ENCODE results near the gene STIMATE. TPM values are rescaled to one million over a fixed set of nuclear protein-coding genes. Genes with fewer than 3 reads are reported as not detected.

Gene STIMATE
- total RNA-seq, 1 donor from 2014 or later, result 9.0 TPM

DNA sequence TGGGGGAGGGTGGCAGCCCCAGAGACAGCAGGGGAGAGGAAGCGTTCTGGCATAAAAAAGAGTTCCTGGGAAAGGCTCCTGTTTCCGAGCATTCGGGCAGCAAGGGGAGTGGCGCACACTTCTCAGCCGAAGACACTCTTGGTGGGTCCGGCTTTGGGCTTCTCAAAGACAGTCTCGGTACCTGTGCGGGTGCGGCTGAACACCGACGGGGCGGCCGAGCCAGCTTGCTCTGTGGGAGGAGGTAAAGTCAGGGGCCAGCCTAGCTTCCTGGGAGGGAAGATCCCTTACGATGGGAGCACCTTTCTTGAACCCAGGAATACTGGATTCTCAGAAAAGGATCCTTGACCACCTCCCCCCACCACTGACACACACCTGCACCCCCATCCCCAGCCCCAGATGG, 64.1 kb downstream of the STIMATE start:
- intact Hi-C loops (cut with DNase I), result no loop called here
- DNase-seq (ENCODE audit: missing footprints), result peak; percentile 37
- ATAC-seq, result no peak

DNA sequence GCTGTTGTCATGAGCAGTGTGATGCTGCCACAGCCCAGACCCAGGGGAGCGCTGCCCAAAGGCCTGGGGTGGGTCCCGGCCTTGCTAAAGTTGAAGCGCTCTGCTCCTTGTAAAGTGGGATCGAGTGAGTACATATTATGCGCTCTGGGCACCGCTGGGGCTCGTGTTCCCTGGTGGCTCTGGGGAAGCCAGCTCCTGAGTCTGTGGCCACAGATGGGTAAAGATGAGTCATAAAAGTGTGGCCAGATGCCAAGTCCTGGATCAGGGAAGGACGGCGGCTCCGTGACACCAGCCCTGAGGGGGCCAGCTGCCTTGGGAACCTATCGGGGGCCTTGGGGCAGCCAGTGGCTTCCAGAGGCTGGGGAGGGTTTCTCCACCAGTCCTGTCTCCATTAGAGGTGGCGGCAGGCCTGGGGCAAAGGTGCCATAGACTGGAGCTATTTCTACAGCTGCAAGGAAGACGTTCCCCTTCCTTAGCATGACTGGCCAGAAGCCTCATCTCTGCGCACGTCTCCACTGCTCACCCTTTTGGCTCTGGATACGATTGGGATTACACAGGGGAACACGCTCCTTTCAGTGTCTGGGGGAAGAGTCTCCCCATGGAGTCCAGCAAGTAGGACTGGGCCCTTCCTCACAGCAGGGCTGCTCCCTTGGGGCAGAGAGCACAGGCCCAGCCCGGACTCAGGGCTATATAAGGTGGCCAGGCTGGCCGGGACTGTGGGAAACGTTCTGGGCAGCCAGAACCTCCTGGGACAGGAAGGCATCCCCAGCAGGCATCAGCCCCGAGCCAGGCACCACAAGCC, 65.6 kb downstream of the STIMATE start:
- intact Hi-C loops (cut with DNase I), result no loop called here
- DNase-seq (ENCODE audit: missing footprints) (peak; percentile 69), ATAC-seq (peak; percentile 11)

DNA sequence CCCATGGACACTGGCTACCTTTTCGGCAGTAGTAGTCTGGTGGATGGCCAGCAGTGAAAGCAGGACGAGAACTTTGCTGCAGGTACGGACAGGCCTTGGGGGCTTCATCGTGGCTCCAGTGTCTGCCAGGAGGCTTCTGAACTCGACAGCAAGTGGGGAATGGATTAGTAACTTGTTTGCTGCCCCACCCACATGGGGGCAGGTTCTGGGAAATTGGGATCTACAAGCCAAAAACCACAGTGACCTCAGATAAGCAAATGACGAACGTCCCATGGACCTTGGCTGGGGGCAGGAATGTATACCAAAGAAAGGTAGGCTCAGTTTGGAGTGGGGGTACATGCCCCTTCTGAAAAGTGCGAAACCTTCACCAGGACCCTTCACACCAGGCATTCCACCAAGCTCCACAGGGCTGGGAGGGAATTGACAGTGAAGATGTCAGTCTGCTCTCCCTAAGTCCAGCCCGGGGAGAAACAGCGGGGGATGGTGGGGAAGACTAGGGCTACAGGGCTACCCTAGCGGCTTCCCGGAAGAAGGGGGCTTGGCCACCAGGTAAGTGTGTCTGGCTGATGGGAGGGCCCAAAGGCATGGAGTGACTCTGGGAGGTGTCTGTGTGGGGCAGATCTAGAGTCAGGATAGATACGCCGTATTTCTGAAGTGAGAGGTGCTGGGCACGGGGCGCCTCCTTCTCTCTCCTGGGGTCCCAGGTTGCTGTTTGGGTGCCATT, 66.7 kb downstream of the STIMATE start, which contains the start of gene ITIH4:
ITIH4 (minus strand) TSS at position 138 of the 724 bp plus-strand sequence; CDS start at position 108, 30 bp downstream.
- ATAC-seq (no peak), DNase-seq (ENCODE audit: missing footprints) (peak; percentile 46)
- intact Hi-C loops (cut with DNase I), result no loop called here

DNA sequence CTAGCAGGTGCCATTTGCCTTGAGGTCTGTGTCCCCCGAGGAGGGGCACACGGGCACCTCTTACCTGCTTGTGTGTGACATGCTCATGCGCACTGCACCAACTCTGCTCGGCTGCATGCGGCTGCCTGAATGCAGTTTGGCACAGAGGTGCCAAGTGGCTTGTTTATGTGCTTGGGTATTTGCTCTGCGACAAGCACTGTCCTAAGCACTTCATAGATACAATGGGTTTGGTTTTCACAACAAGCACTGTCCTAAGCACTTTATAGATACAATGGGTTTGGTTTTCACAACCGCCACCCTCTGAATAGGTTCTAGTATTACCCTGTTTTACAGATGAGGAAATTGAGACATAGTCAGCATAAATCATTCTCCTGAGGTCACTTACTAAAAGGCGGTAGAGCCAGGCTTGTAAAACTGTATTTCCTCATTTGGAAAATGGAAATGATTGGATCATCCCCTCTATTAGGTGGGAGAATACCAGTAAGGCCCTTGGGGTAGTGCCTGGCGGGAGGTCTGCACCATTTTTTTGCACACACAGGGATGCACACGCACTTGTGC, 67.4 kb downstream of the STIMATE start:
- DNase-seq (ENCODE audit: missing footprints) (peak; percentile 49), ATAC-seq (no peak)
- intact Hi-C loops (cut with DNase I), result no loop called here

DNA sequence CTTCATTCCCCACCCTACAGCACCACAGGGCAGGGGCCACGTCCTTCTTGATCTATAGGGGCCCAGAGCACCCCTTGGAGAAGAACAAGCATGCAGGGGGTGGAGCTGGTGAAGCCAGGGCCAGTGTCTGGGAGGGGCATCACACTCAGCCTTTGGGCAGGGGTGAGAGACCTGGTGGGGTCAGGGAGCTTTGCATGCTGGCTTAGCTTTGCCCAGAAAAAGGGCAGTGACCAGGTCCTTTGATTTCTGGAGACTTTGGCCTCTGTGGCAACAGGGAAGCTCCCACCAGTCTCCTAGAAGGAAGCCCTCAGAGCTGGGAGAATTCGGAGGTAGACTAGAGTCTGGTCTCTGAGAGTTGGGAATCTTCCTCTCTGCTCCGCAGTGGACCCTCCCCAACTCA, 67.9 kb downstream of the STIMATE start:
- intact Hi-C loops (cut with DNase I), result no loop called here
- DNase-seq (ENCODE audit: missing footprints) (peak; percentile 3), ATAC-seq (no peak)

DNA sequence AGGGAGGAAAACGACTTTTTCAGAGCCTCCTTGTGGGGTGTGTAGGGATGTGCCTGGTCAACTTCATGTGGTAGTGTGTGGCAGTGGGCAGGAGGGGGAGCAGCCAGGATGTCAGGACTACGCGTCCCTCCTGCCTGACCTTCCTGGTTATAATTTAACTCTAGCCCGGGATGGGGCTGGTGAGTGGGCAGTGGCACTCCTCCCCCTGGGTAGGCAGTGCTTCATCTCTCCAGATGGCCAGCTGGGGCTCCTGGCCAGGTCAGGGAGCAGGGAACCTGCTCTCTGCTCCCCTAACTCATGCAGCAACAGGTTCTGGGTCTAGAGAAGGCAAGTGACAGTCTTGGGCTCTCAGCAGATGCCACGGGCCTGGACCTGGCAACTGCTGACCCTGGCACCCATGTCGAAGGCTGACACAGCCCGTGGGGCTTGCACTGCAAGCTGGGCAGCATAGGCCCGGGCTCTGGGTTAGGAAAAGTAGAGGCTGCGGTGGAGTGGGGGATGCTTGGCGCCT, 69.4 kb downstream of the STIMATE start:
- intact Hi-C loops (cut with DNase I), result no loop called here
- DNase-seq (ENCODE audit: missing footprints), result peak; percentile 13

DNA sequence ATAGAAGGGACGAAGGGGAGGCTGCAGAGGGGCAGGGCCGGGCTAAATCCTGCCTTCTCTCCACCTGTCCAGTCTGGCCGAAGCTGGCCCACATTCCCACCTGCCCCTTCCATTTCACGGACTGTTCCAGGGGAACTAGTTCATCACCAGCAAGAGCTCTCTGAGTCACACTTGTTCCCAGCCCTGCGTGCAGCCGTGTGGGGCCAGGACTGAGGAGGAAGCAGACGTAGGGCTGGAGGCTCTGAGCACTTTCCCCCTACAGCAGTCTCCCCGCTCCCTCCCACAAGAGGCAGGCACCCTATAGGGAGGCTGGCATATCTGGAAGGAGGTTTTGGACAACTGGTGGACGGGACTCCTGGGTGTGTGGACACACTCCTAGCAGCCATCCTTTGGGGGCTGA, 69.9 kb downstream of the STIMATE start:
- DNase-seq (ENCODE audit: missing footprints) (no peak), ATAC-seq (no peak)
- intact Hi-C loops (cut with DNase I), result no loop called here

More for the DNA sequence above, 69.4 kb downstream of the STIMATE start:
- ATAC-seq, result no peak

DNA sequence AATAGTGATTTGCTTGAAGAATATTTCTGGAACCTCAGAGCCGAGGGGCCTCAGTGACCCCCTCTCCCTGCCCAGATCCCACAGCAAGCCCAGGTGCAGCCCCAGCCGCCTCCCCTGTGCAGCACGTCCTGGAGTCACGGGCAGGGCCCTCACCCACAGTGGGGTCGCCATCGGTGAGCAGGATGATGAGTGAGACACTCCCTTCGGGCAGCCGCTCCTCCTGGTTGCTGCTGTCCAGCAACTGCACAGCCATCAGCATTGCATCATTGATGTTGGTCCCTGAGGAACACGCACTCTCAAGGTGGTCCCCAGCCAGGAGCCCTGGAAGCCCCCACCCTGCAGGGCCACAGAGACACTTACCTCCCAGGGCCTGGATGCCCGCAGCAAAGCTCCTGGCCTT, 73.3 kb downstream of the STIMATE start:
- no peak for ATAC-seq
- intact Hi-C loops (cut with DNase I), result no loop called here

DNA sequence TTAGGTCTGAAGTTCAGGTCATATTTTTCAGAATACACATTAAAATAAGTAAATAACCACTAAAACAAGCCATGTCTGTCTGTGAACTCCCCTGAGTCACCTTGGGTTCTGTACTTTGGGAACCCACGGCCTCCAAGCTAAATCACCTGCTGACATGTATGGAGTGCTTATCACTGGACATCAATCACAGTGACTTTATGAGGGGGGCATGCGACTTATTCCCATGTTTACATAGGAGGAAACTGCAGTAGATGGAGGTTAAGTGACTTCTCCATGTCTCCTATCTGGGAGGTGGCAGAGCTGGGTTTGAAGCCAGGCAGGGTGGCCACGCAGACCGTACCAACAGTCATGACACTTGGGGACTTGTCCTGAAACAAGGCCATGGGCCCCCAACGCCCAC, 75.0 kb downstream of the STIMATE start:
- intact Hi-C loops (cut with DNase I), result no loop called here
- ATAC-seq, result no peak
- no peak for DNase-seq (ENCODE audit: missing footprints)

More for the DNA sequence above, 73.3 kb downstream of the STIMATE start:
- DNase-seq (ENCODE audit: missing footprints), result peak; percentile 58

DNA sequence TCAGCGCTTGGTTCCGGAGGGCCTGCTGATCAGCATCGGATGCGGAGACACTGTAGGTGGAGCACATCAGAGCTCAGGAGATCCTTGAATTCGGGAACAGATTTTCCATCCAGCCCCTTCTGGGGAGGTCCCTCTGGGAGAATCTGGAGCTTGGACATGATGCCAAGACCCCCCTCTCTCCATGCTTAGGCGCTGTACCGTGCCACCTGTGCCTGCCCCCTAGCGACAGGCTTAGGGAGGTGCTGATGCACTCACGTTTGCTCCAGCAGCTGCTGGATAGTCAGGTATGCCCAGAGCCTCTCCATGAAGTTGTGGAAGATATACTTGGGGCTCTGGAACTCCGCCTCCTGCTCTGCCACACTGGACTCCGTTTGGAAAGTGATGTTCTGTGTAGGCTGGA, 76.6 kb downstream of the STIMATE start:
- intact Hi-C loops (cut with DNase I), result no loop called here
- ATAC-seq (no peak), DNase-seq (ENCODE audit: missing footprints) (no peak)

DNA sequence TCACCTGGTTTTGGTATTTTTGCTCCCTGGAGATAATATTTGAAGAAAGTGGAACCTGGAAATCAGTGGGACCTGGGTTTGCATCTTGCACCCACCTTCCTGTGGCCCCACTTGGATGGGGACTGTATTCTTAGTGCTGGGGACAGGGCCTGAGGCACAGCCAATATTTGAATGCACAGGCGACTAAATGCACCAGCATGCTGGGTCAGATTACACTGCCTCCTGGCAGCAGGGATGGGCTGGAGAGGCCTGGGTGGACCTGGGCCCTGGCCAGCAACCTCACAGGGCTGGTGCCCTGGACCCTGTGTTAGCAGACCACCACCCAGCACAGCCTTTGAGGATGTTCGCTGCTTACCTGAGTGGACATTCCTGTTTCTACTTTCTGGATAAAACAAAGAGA, 77.4 kb downstream of the STIMATE start:
- intact Hi-C loops (cut with DNase I), result no loop called here
- no peak for ATAC-seq

DNA sequence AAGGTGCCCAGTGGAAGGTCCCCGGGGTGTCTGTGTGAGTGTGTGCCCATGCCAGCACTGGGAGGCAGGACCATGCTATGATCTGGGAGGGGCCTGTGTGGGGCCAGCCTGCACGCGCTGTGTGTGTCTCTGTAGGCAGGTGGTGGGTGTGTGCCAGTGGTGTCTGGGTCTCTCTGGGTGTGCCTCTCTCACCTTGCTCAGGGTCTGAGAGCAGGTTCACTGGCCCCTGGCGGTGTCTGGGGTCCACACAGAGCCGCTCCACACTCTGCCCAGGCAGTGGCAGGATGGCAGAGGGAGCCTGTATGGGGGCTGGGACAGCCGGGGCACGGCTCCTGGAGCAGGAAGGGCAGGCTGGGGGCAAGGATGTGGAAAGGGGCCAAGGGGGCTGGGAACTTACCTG, 79.5 kb downstream of the STIMATE start:
- peak; percentile 21 for ATAC-seq
- DNase-seq (ENCODE audit: missing footprints), result no peak
- intact Hi-C loops (cut with DNase I), result no loop called here

More for the DNA sequence above, 77.4 kb downstream of the STIMATE start:
- no peak for DNase-seq (ENCODE audit: missing footprints)

DNA sequence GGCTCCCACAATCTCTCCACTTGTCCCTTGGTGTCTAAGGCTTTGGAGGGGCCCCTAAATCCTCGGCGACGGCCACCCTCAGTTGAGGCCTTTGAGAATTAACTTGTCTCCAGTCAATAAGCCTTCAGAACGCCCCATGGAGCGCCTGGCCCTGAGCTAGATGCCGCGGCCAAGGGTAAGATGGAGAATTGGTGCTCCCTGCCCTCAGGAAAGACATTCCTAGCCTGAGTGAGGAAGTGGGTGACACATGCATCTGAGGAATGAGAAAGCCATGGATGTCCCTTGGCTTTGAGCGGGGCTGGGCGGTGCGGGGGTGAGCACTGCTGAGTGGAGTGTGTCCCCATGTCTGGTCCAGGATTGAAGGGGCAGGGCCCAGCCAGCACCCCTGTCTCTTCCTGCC, 80.1 kb downstream of the STIMATE start:
- DNase-seq (ENCODE audit: missing footprints) (no peak), ATAC-seq (no peak)
- intact Hi-C loops (cut with DNase I), result no loop called here

DNA sequence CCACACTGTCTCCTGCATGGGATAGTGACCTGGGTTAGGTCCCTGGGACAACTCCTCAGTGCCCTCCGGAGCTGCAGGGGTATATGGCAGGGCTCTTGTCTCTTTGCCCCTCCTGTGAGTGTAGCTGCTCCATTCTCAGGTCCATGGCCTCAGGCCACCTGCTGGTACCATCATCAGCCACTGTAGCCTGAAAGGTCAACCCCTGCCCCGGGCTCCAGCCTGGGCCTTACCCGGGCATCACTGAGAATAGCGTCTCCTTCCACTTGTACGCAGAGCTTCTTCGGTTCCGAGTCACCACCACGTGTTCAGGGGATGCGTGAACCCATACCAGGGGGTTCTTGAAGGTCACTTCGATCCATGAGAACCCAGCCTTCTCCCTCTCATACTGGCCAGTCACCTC, 80.7 kb downstream of the STIMATE start:
- intact Hi-C loops (cut with DNase I), result no loop called here
- ATAC-seq, result no peak
- no peak for DNase-seq (ENCODE audit: missing footprints)

DNA sequence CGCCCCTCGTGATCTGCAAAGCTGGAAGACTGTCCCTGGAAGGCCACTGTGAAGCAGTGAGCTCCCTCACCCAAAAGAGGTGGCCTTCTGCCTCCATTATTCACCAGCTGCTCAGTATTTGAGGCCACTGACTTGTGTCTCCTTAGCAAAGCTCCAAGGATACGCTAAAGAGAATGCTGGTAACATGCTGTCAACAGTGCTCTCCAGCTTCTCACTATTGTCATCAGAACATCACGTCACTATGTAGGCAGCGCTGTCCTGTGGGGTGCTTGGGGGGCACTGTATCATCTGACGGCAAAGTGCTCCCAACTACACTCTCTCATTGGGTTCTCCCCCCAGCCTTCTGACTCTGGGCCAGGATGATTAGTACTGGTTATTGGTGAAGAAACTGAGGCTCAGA, 81.1 kb downstream of the STIMATE start:
- ATAC-seq, result no peak

DNA sequence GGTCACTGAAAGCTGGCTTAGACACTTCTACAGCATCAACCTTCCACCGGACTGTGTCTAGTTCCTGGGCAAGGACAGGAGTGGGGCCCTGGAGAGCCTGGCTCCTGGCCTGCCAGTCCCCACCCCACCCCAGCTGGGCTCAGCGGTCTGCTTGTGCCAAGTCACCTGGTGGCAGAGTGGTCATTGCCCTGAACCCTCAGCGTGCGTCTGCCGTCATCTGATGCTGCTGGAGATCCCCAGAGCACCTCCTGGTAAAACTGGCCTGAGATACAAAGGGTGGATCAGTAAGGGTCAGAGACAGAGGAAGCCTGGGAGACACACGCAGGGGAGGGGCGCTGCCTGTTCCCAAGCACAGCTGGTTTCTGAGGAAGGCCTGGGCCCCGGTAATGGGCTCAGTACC, 83.5 kb downstream of the STIMATE start:
- intact Hi-C loops (cut with DNase I), result no loop called here
- DNase-seq (ENCODE audit: missing footprints) (no peak), ATAC-seq (no peak)

More for the DNA sequence above, 81.1 kb downstream of the STIMATE start:
- DNase-seq (ENCODE audit: missing footprints), result no peak
- intact Hi-C loops (cut with DNase I), result no loop called here

DNA sequence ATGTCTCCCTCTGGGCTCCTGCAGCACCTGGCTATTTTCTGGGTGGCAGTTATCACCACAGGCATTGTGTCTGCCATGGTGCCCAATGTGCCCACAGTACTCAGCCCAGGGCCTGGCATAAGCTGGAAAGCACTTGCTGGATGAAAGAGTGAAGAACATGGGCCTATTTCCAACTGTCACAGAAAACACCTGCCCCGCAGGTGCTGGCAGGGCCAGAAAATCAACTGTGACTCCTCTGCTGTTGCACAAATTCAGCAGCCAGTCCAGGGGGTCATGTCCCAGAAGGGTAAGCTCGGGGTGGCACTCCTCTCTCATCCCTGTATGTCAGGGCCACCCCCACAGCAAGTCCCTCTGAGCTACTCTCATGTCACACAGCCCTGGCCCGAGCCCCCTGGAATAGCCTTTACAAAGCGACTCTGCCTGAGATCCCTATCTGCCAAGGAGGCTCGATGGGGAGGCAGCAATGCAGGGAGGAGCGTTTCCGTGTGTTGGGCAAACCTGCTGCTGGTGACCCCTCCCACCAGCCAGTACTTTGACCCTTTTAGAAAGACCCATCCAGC, 85.8 kb downstream of the STIMATE start:
- intact Hi-C loops (cut with DNase I), result no loop called here
- ATAC-seq (no peak), DNase-seq (ENCODE audit: missing footprints) (no peak)

DNA sequence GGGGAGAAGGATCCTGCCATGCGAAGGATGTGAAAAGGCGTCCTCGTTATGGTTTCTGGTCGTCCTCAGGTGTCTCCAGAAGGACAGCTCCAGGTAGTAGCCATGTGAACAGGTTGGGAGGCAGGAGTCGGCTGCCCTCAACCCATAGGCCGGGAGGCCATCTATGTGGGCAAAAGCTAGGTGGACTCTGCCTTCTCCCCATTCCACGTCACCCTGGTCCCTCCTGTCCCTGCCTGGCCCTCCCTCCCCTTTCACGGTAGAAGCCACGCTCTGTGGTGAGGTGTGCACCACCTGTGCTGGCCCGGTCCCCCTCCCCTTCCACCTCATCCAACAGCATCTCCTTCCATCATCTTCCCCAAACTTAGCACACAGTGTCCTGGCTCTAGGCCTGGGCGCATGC, 86.4 kb downstream of the STIMATE start:
- intact Hi-C loops (cut with DNase I), result no loop called here
- DNase-seq (ENCODE audit: missing footprints) (no peak), ATAC-seq (no peak)

DNA sequence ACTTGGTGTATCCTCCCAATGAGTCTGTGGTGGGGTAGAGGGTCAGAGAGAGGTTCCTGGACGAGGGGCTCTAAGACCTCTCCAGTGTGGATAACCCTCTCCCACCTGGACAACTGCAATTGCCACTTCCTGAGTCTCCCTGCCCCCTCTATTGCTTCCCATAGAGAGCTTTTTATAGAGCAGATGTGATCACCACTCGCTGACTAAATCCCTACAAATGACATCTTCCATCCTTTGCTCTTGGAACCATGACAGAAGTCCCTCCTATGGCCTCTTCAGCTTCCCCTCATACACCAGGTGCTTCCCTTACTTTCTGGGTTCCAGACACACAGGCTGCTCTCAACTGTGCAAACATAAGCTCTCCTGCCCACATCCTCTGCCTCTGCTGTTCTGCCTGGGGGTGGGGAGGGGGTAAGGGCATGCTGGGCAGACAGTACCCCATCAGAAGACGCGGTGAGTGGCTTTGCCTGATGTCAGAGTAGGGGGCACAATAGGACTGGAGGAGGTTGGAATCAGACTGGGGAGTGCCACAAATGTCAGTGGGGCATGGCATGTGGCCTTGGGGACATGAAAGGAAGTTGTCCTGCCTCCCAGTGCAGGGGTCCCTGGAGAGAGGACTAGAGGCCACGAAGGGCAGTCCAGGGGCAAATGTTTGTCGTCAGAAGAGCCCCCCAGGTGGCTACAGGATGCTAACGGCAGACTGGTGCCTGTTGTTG, 87.5 kb downstream of the STIMATE start:
- intact Hi-C loops (cut with DNase I), result no loop called here
- ATAC-seq, result no peak
- no peak for DNase-seq (ENCODE audit: missing footprints)

Measured in Right ventricle myocardium inferior (tissue), 1 donor.